HL-60/S4 treated with phorbol 12-myristate 13-acetate at 8.2 ng/mL for 4 days and 3 days (cell line): ENCODE results near the gene DHRS7C.
"Not testable (repeated sequence)": the region's sequence is repeated elsewhere in the genome, so short reads cannot be mapped to it uniquely, and the experiment has no call there.

Source experiments
- in situ Hi-C: fragments of 300-500 bp; cut with MboI; formaldehyde crosslinking; loops from 2 replicates; pipeline ENCODE4 v1.15.0; 2022; ENCODE audit warnings: low sequenced_read_pairs

The DHRS7C gene

DNA sequence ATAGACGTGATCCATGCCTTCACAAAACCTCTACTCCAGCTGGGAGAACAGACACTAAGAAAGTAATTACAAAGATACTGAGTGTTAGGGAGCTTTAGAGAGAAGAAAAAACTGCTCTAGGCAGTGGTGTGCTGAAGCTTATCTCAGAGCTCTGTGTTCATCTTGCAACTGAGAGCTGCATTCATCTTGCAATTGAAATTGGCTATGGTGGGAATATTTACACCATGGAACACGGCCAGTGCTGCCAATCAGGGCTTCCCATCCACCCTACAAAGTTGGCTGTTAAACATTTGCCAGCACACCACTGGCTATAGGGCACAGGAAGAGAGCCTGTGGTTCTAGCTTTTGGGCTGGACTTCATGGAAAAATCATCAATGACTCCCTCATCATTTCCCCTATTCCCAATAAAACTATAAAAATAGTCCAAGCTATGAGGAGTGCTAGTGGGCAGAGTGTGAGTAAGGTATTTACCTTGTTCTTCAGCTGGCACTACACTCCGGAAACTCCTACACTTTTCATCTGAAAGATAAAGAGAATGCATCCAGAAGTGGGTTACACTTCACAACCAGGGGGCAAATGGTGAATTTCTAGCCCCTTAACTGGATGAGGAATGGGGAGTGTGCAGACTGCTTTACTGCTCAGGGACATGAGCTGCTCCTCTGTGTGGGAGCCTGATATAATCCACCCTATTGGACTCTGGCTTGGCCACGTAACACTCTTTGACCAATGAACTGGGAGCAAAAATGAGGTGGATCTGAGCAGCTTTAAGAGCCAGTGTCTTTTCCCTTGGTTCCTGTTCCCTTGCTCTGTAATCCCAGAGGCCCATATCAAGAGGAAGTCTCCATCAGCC lies 18.9 kb upstream of the DHRS7C start:
- in situ Hi-C loops: no loop called here

DNA sequence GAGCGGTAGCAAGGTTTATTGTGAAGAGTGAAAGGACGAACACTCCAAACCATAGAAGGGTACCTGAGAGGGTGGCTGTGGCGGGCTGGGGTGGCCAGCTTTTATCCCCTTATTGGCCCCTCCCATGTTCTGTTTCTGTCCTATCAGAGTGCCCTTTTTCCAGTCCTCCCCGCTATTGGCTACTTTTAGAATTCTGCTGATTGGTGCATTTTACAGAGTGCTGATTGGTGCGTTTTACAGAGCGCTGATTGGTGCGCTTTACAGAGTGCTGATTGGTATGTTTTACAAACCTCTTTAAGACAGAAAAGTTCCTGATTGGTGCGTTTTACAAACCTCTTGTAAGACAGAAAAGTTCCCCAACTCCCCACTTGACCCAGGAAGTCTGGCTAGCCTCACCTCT lies 18.0 kb upstream of the DHRS7C start:
- in situ Hi-C loops: no loop called here

GRCh38 chr17:9806699-9807098 lies 15.3 kb upstream of the DHRS7C start:
- in situ Hi-C loops: no loop called here

DNA sequence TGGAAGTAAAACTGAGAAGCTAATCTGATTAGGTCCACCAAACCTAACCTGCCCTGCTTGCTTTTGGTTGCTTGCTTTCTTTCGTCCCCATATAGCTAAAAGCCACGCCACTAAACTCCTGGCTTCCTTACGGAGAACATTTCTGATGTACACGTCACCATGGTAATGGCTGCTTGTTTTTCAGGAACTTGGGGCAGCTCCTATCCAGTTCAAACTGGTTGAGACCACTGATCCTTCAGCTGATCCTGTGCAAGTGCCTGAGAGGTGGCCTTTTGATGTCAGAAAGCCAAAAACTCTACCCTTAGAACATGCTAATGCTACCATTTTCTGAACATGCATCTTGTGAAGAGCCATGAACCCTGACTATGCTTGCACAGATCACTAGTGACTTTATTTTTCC lies 14.4 kb upstream of the DHRS7C start:
- in situ Hi-C loops: no loop called here

DNA sequence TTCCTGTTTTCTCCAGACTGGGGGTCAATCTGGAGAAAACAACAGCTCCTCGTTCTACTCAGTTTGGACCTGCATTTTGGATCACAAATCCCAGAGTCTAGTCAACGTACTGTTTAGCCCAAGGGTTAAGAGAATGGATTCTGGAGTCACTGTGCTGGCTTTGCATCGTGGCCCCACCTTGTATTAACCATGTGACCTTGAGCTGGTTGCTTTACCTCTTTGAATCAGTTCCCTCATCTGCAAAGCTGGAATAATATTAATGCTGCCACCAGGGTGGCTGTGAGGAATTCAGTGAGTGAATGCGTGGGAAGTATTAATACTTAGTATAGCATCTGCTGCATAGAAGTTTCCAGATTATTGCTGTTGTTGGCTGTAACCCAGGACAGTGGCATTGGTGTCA lies 11.3 kb upstream of the DHRS7C start:
- in situ Hi-C loops: no loop called here

GRCh38 chr17:9802294-9802693 lies 10.9 kb upstream of the DHRS7C start:
- in situ Hi-C loops: no loop called here

- in situ Hi-C loops: no loop called here
Measured at GRCh38 chr17:9801505-9801904, 10.1 kb upstream of the DHRS7C start.

GRCh38 chr17:9798724-9799123 lies 7.3 kb upstream of the DHRS7C start:
- in situ Hi-C loops: no loop called here

DNA sequence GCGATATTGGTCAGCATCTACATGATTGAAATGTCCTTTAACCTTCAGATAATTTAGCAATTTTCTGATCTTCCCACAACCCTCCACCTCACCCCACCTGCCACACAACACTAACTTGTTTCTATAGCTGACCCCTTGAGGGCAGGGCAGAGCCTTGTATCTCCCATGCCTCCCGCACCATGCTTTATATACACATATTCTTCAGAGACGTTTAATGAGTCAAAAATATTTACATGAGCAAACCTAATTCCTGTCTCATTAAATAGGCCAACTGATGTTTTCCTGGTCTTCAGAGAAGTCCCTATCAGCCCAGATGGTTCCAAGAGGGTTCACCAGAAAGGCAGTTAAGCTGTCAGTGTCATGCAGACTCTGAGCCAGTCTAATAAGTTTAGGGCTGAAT lies 6.6 kb upstream of the DHRS7C start:
- in situ Hi-C loops: no loop called here

GRCh38 chr17:9792181-9792840 lies 919 bp upstream of the DHRS7C start:
- in situ Hi-C loops: no loop called here

DNA sequence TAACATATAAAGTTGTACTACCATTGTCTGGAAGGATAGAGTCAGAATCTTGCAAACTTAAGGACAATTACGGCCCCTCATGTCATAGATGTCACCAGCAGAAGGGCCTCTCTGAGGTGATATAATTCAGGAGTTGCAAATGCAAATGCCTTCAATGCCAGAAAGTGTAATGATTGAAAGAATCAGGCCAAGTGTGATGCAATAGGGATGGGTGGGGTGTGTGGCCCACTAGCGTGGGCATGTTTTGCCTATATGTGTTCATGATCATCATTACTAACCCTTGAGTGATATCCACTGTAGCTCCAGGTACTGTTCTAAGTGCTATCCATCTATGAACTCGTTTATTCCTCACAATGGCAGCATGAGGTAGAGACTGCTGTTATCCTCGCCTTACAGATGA lies 1.1 kb downstream of the DHRS7C start:
- in situ Hi-C loops: no loop called here

GRCh38 chr17:9788601-9789000 lies 2.8 kb downstream of the DHRS7C start:
- in situ Hi-C loops: no loop called here

GRCh38 chr17:9784544-9784943 lies 6.8 kb downstream of the DHRS7C start:
- in situ Hi-C loops: no loop called here

- in situ Hi-C loops: not testable (repeated sequence)
Measured at GRCh38 chr17:9783465-9783864, 7.9 kb downstream of the DHRS7C start.

GRCh38 chr17:9783050-9783449 lies 8.3 kb downstream of the DHRS7C start:
- in situ Hi-C loops: no loop called here

- in situ Hi-C loops: no loop called here
Measured at GRCh38 chr17:9780552-9780951, 10.8 kb downstream of the DHRS7C start.

DNA sequence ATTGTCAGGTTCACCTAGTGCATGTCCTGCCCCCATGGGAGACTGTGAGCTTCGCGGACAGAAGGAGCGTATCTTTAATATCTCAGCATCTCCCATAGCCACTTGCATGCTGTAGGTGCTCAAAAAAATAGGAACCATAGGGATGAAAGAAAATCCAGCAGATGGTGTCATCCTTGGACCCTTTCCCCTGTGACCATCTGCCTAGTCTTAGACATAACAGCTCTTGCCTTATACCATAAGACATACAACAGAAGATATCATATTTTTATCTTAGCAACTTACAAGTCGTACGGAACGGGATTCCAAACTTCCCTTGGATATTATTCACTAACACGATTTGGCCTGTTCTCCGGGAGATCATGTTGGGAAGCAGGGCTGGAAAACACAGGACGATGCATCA lies 14.5 kb downstream of the DHRS7C start:
- in situ Hi-C loops: no loop called here

DNA sequence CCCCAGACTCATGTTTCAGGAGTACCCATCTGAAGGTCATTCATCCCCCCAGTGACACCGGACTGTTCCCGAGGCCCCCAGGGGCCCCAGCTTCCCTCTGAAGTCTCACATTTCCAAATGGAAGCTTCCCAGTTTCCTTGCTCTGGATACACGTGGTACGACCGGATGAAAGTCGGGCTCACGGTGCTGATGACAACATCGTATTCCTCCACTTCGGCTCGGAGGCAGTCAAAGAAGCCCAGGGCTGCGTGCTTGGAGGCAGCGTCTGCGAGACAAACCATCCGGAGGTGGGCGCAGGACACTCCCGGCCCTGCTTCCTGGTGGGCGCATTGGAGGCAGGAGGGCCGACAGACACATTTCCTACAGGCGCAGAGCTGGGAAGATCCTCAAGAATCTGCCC lies 18.7 kb downstream of the DHRS7C start:
- in situ Hi-C loops: no loop called here

- in situ Hi-C loops: no loop called here
Measured at GRCh38 chr17:9771465-9771864, 19.9 kb downstream of the DHRS7C start.

DNA sequence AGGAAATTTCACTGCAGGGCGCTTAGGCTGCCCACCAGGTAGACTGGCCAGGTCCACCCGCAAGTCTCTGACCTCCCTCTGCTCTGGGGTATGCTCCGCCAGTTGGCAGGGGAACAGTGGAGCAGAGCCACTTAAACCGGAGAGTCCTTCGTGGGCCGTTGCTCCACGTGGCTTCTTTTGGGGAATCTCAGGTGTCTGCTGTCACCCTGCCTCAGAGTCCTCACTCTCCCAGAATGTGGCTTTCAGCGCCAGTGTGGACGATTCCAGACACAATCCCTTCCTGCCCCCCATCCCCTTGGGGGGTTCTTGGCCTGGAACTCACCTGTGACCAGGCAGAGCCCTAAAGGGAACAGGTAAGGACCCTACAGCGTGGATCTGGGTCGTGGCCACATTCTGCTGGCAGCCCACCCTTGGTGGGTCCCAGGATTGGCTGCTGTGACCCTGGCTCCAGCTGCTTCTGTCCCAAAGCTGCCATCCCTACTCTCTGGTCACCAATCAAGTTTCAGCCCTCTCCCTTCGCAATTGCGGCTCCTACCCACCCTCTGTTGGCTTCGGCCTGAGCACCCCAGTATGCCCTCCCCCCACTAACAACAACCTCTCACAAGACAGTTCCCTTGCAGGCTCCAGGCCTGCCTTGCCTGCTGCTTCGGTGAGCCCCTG lies 22.2 kb downstream of the DHRS7C start:
- in situ Hi-C loops: no loop called here

- in situ Hi-C loops: no loop called here
Measured at GRCh38 chr17:9768381-9768934, 22.9 kb downstream of the DHRS7C start.
